Measurements from ENCODE around the gene PIP4K2B. TPM values are rescaled to one million over a fixed set of nuclear protein-coding genes. Genes with fewer than 3 reads are reported as not detected.

The PIP4K2B gene
- total and polyA plus RNA-seq, 2 experiments from 2014 or later = 17.4 to 116 TPM

GRCh38 chr17:38746004-38746848, 53.1 kb downstream of the PIP4K2B start:
- H3K4me3 ChIP-seq = peak overlapping the region; percentile 97
- no peaks in the 10 kb centered on the region for H3K36me3 ChIP-seq
- H3K27me3 ChIP-seq = no peaks in the 10 kb centered on the region
- H3K9me3 ChIP-seq (ENCODE audit: low read depth) = no peaks in the 10 kb centered on the region
- DNase-seq (ENCODE audit: low read depth in 1 of 2, low spot score in 1 of 2) = no peak
- H3K4me1 ChIP-seq (ENCODE audit: low read depth) = peaks cover 20% of the 10 kb centered on the region
- TF ChIP-seq, protein P1, sequence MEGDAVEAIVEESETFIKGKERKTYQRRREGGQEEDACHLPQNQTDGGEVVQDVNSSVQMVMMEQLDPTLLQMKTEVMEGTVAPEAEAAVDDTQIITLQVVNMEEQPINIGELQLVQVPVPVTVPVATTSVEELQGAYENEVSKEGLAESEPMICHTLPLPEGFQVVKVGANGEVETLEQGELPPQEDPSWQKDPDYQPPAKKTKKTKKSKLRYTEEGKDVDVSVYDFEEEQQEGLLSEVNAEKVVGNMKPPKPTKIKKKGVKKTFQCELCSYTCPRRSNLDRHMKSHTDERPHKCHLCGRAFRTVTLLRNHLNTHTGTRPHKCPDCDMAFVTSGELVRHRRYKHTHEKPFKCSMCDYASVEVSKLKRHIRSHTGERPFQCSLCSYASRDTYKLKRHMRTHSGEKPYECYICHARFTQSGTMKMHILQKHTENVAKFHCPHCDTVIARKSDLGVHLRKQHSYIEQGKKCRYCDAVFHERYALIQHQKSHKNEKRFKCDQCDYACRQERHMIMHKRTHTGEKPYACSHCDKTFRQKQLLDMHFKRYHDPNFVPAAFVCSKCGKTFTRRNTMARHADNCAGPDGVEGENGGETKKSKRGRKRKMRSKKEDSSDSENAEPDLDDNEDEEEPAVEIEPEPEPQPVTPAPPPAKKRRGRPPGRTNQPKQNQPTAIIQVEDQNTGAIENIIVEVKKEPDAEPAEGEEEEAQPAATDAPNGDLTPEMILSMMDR (IDR thresholded peaks at IDR 0.05; ENCODE audit: low read depth, low read length) = no peak
- H3K27ac ChIP-seq = no peak overlapping the region

DNA sequence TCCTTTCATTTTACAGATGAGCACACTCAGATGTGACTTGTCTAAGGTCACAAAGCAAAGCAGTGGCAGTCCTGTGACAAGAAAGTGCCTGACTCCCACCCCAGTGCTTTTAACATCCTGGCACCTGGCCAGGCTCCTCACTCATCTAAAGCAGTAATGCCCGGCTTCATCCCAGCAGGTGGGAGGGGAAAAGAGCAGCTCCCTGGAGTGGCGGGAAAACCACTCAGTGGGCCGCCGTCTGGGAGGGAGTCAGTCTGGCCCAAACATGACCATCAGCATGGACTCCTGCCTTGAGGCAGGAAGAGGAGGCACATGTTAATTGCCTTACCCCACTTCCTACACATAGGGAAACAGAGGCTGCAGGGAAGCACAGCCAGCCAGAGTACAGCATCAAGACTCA, 53.8 kb downstream of the PIP4K2B start:
- H3K27me3 ChIP-seq = no peaks in the 10 kb centered on the region
- no peaks in the 10 kb centered on the region for H3K36me3 ChIP-seq
- no peaks in the 10 kb centered on the region for H3K9me3 ChIP-seq (ENCODE audit: low read depth)
- no peak overlapping the region for H3K4me3 ChIP-seq
- DNase-seq (ENCODE audit: low read depth in 1 of 2, low spot score in 1 of 2) = no peak
- H3K4me1 ChIP-seq (ENCODE audit: low read depth) = peaks cover 19% of the 10 kb centered on the region
- TF ChIP-seq, protein P1 (IDR thresholded peaks at IDR 0.05; ENCODE audit: low read depth, low read length) = no peak
- H3K27ac ChIP-seq = no peak overlapping the region

DNA sequence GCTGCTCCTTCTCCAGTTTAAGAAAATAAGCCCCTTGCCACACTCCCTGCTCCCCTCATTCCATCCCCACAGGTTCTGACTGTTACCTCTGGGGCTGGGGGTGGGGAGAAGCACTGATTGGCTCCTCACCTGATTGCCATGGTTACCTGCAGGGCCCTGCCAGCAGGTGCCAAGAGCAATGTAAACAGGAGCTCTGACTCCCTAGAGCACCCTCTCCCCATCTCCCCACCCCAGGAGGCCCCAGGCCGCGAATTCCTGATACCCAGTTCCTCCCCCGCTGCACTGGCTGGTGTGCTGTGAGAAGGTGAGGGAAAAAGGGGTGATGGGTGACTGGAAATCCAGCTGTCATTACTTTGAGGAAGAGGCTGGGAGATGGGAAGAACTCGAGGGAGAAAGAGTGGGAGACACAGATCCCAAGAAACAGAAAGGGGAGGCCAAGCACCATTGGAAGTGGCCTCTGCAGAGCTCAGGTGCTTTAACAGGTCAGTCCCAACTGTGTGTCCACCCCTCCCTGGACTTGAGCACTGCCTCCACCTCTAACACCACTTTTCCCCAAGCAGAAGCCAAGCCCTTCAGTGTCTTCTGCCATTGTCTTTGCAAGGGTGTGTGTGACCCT, 55.7 kb downstream of the PIP4K2B start:
- no peak overlapping the region for H3K4me3 ChIP-seq

GRCh38 chr17:38742411-38743308, 56.7 kb downstream of the PIP4K2B start:
- Histone ChIP-seq H3K9me3 (ENCODE audit: low read depth) (no peaks in the 10 kb centered on the region), H3K27ac (peak overlapping the region; percentile 17), H3K36me3 (peaks cover 18% of the 10 kb centered on the region), H3K4me3 (no peak overlapping the region), H3K27me3 (no peaks in the 10 kb centered on the region), H3K4me1 (ENCODE audit: low read depth) (peaks cover 14% of the 10 kb centered on the region)
- peak in 1 of 2 donors; percentile 93 for DNase-seq (ENCODE audit: low read depth in 1 of 2, low spot score in 1 of 2)
- TF ChIP-seq, protein P1 (IDR thresholded peaks at IDR 0.05; ENCODE audit: low read depth, low read length) = no peak

More for the DNA sequence above, 55.7 kb downstream of the PIP4K2B start:
- Histone ChIP-seq H3K27ac (no peak overlapping the region), H3K36me3 (peaks cover 9% of the 10 kb centered on the region), H3K9me3 (ENCODE audit: low read depth) (no peaks in the 10 kb centered on the region), H3K4me1 (ENCODE audit: low read depth) (peaks cover 14% of the 10 kb centered on the region), H3K27me3 (no peaks in the 10 kb centered on the region)
- DNase-seq (ENCODE audit: low read depth in 1 of 2, low spot score in 1 of 2) = no peak
- TF ChIP-seq, protein P1 (IDR thresholded peaks at IDR 0.05; ENCODE audit: low read depth, low read length) = no peak

- H3K36me3 ChIP-seq = peaks cover 18% of the 10 kb centered on the region
- H3K4me1 ChIP-seq (ENCODE audit: low read depth) = peaks cover 14% of the 10 kb centered on the region
- peak overlapping the region; percentile 17 for H3K27ac ChIP-seq
- TF ChIP-seq, protein P1 (IDR thresholded peaks at IDR 0.05; ENCODE audit: low read depth, low read length) = no peak
- no peak overlapping the region for H3K4me3 ChIP-seq
- no peaks in the 10 kb centered on the region for H3K27me3 ChIP-seq
- H3K9me3 ChIP-seq (ENCODE audit: low read depth) = no peaks in the 10 kb centered on the region
- peak in 1 of 2 donors; percentile 45 for DNase-seq (ENCODE audit: low read depth in 1 of 2, low spot score in 1 of 2)
Measured at GRCh38 chr17:38741921-38742410, 57.4 kb downstream of the PIP4K2B start.
